MM.1S (cell line): ENCODE measurements around the gene TKTL1.

Experiments
- DNase-seq: peaks from one replicate; pipeline ENCODE4 v3.0.0-alpha.2; 2015
- H2AFZ ChIP-seq: fragments of 300-600 bp; sonication (generic); 2 replicates; pipeline ENCODE4 v1.6.0; 2016; ENCODE audit warnings: antibody characterized with exemption, low read length
- H3F3A ChIP-seq: fragments of 300-600 bp; sonication (generic); 2 replicates; pipeline ENCODE4 v1.6.1; 2016; ENCODE audit warnings: mild to moderate bottlenecking, antibody characterized with exemption, low read length, moderate library complexity, mixed read lengths; ENCODE audit not compliant: insufficient read depth
- H3K27ac ChIP-seq: fragments of 300-600 bp; sonication (generic); 2 replicates; pipeline ENCODE4 v1.5.1; 2016; ENCODE audit warnings: mild to moderate bottlenecking, low read length
- H3K27me3 ChIP-seq: fragments of 300-600 bp; sonication (generic); replicated peaks from 2 replicates; pipeline ENCODE4 v1.6.0; 2016; ENCODE audit warnings: low read length; ENCODE audit not compliant: insufficient read depth
- H3K36me3 ChIP-seq: fragments of 300-600 bp; sonication (generic); replicated peaks from 2 replicates; pipeline ENCODE4 v1.6.1; 2016; ENCODE audit warnings: mild to moderate bottlenecking, low read length, mixed read lengths; ENCODE audit not compliant: insufficient read depth
- H3K4me1 ChIP-seq: fragments of 300-600 bp; sonication (generic); 2 replicates; pipeline ENCODE4 v1.6.1; 2016; ENCODE audit warnings: low read length, mixed read lengths
- H3K4me2 ChIP-seq: fragments of 300-600 bp; sonication (generic); 2 replicates; pipeline ENCODE4 v1.6.0; 2016; ENCODE audit warnings: low read depth, low read length
- H3K4me3 ChIP-seq: fragments of 300-600 bp; sonication (generic); 2 replicates; pipeline ENCODE4 v1.5.1; 2016; ENCODE audit warnings: low read length, mixed read lengths
- H3K79me2 ChIP-seq: fragments of 300-600 bp; sonication (generic); 2 replicates; pipeline ENCODE4 v1.6.1; 2016; ENCODE audit warnings: mixed run types, low read length, mixed read lengths
- H3K9ac ChIP-seq: fragments of 300-600 bp; sonication (generic); 2 replicates; pipeline ENCODE4 v1.6.1; 2016; ENCODE audit warnings: low read length, mixed read lengths
- H3K9me2 ChIP-seq: fragments of 300-600 bp; sonication (generic); replicated peaks from 2 replicates; pipeline ENCODE4 v1.6.1; 2016; ENCODE audit warnings: mild to moderate bottlenecking, low read length, mixed read lengths; ENCODE audit not compliant: insufficient read depth
- H3K9me3 ChIP-seq: fragments of 300-600 bp; sonication (generic); replicated peaks from 2 replicates; pipeline ENCODE4 v1.6.1; 2016; ENCODE audit warnings: mild to moderate bottlenecking, low read length, mixed read lengths; ENCODE audit not compliant: insufficient read depth
- H4K20me1 ChIP-seq: fragments of 300-600 bp; sonication (generic); 2 replicates; pipeline ENCODE4 v1.6.1; 2016; ENCODE audit warnings: mild to moderate bottlenecking, low read length, moderate library complexity, mixed read lengths; ENCODE audit not compliant: insufficient read depth
- EZH2 ChIP-seq: fragments of 300-600 bp; sonication (generic); optimal IDR thresholded peaks from 2 replicates; pipeline ENCODE3; 2017; ENCODE audit warnings: low read depth, mild to moderate bottlenecking, antibody characterized with exemption, low read length, mixed read lengths
- EZH2phosphoT487 ChIP-seq: fragments of 300-600 bp; sonication (generic); IDR thresholded peaks from 2 replicates; pipeline ENCODE4 v1.6.1; 2018; ENCODE audit warnings: antibody characterized with exemption, low read length
- TF ChIP-seq, protein P1 (sequence below): fragments of 300-600 bp; sonication (generic); IDR thresholded peaks from 2 replicates; pipeline ENCODE4 v1.5.1; 2016; ENCODE audit warnings: antibody characterized with exemption, low read length, mixed read lengths

TKTL1 gene

DNA sequence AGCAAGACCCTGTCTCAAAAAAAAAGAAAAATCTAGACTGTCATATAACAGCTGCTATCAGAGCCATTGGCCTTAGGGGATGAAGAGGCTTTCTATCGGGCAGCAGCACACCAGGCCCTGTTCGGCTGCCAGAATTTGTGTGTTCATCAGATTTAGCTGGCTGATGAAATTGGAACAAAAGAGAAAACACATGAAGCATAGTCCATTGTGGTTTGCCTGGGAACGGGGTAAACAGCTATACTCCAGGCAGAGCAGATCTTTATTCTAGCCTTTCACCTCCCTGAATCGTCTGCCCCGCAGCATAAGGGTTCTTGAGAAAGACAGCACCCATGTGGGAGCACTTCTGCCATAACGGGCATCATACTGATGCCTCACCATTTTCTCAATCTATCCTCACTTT is 11.6 kb downstream of the TKTL1 start:
- Histone ChIP-seq H3K9me3 (no peaks in the 10 kb centered on the region), H4K20me1 (no peaks in the 10 kb centered on the region)

GRCh38 chrX:154308108-154308946 is 12.7 kb downstream of the TKTL1 start:
- H3K9ac ChIP-seq: no peak overlapping the region
- H3K9me3 ChIP-seq: no peaks in the 10 kb centered on the region
- no peaks in the 10 kb centered on the region for H3K27me3 ChIP-seq
- no peaks in the 10 kb centered on the region for H3K79me2 ChIP-seq
- TF ChIP-seq EZH2 (no peak), EZH2phosphoT487 (no peak)
- TF ChIP-seq, protein P1, sequence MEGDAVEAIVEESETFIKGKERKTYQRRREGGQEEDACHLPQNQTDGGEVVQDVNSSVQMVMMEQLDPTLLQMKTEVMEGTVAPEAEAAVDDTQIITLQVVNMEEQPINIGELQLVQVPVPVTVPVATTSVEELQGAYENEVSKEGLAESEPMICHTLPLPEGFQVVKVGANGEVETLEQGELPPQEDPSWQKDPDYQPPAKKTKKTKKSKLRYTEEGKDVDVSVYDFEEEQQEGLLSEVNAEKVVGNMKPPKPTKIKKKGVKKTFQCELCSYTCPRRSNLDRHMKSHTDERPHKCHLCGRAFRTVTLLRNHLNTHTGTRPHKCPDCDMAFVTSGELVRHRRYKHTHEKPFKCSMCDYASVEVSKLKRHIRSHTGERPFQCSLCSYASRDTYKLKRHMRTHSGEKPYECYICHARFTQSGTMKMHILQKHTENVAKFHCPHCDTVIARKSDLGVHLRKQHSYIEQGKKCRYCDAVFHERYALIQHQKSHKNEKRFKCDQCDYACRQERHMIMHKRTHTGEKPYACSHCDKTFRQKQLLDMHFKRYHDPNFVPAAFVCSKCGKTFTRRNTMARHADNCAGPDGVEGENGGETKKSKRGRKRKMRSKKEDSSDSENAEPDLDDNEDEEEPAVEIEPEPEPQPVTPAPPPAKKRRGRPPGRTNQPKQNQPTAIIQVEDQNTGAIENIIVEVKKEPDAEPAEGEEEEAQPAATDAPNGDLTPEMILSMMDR: peak; percentile 68
- no peaks in the 10 kb centered on the region for H3K36me3 ChIP-seq
- no peak overlapping the region for H3K4me3 ChIP-seq
- DNase-seq: peak; percentile 49
- no peaks in the 10 kb centered on the region for H4K20me1 ChIP-seq
- H3K9me2 ChIP-seq: no peaks in the 10 kb centered on the region
- peaks cover 5% of the 10 kb centered on the region; the same call in 1 of the 2 replicates for H3K4me1 ChIP-seq
- no peak overlapping the region for H3K27ac ChIP-seq
- 0 out of 2 replicates have a peak overlapping the region, but pooled peaks have one; percentile 30 for H2AFZ ChIP-seq
- no peak overlapping the region for H3K4me2 ChIP-seq
- H3F3A ChIP-seq: no peaks in the 10 kb centered on the region

More for the DNA sequence above, 11.6 kb downstream of the TKTL1 start:
- Histone ChIP-seq H3K4me1 (peaks cover 5% of the 10 kb centered on the region; the same call in 1 of the 2 replicates), H3K4me2 (no peak overlapping the region), H3K79me2 (no peaks in the 10 kb centered on the region), H3K9ac (no peak overlapping the region), H3K4me3 (no peak overlapping the region), H3K36me3 (no peaks in the 10 kb centered on the region), H3F3A (no peaks in the 10 kb centered on the region), H3K9me2 (no peaks in the 10 kb centered on the region), H3K27me3 (no peaks in the 10 kb centered on the region), H3K27ac (no peak overlapping the region), H2AFZ (no peak overlapping the region)
- no peak for TF ChIP-seq EZH2
- TF ChIP-seq, protein P1: no peak
- no peak for TF ChIP-seq EZH2phosphoT487
- DNase-seq: no peak

GRCh38 chrX:154309041-154309775 is 13.6 kb downstream of the TKTL1 start:
- H3K79me2 ChIP-seq: no peaks in the 10 kb centered on the region
- peaks cover 5% of the 10 kb centered on the region; the same call in 1 of the 2 replicates for H3K4me1 ChIP-seq
- H3K4me2 ChIP-seq: no peak overlapping the region
- no peaks in the 10 kb centered on the region for H3K36me3 ChIP-seq
- no peaks in the 10 kb centered on the region for H3K9me2 ChIP-seq
- no peaks in the 10 kb centered on the region for H3K27me3 ChIP-seq
- no peak overlapping the region for H2AFZ ChIP-seq
- H3K9ac ChIP-seq: no peak overlapping the region
- H4K20me1 ChIP-seq: no peaks in the 10 kb centered on the region
- DNase-seq: no peak
- H3K27ac ChIP-seq: no peak overlapping the region
- H3F3A ChIP-seq: no peaks in the 10 kb centered on the region
- no peaks in the 10 kb centered on the region for H3K9me3 ChIP-seq
- TF ChIP-seq EZH2phosphoT487 (no peak), EZH2 (no peak)
- TF ChIP-seq, protein P1: no peak
- no peak overlapping the region for H3K4me3 ChIP-seq
